ENCODE data around the gene TBL1X.

DNA sequence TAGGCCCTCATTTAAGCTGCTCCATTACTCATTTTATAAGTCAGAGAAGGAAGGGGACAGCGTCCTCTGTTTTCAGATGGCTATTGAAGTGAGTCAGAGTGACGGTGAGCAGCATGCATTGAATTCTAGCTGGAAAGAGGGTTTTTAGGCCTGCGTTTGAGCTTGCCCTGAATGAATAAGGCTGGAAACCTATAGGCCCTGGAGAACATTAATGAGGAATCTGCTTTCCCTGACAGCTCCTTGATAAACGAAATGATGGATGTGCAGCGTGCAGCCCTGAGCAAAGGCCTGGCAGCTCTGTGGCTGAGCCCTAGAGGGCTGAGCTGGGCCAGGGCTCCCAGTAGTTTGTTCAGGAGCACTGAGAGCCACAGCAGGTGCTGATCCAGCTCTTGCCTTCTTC is 33.4 kb downstream of the TBL1X start:
- TF ChIP-seq ZNF232 (CRISPR knock-in tag; IDR thresholded peaks at IDR 0.05; ENCODE audit: borderline replicate concordance), result no peak
- TF ChIP-seq, protein P1, sequence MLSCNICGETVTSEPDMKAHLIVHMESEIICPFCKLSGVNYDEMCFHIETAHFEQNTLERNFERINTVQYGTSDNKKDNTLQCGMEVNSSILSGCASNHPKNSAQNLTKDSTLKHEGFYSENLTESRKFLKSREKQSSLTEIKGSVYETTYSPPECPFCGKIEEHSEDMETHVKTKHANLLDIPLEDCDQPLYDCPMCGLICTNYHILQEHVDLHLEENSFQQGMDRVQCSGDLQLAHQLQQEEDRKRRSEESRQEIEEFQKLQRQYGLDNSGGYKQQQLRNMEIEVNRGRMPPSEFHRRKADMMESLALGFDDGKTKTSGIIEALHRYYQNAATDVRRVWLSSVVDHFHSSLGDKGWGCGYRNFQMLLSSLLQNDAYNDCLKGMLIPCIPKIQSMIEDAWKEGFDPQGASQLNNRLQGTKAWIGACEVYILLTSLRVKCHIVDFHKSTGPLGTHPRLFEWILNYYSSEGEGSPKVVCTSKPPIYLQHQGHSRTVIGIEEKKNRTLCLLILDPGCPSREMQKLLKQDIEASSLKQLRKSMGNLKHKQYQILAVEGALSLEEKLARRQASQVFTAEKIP (CRISPR knock-in tag; IDR thresholded peaks at IDR 0.05; ENCODE audit: borderline replicate concordance), result no peak
- TF ChIP-seq JUNB (CRISPR knock-in tag; IDR thresholded peaks at IDR 0.05; ENCODE audit: borderline replicate concordance), result no peak
- no peak for TF ChIP-seq ZFP62 (CRISPR knock-in tag; IDR thresholded peaks at IDR 0.05)
- no peak for TF ChIP-seq JUND (CRISPR knock-in tag; IDR thresholded peaks at IDR 0.05)
